GM19397 (cell line): ENCODE results near the gene MEGF9.

Experiments
- ATAC-seq: cut with Tn5 transposase; IDR thresholded peaks from one replicate; pipeline ENCODE4 v1.9.1; 2021; ENCODE audit warnings: mild to moderate bottlenecking, moderate library complexity; ENCODE audit not compliant: unreplicated experiment

Gene MEGF9

GRCh38 chr9:120733190-120733589 is 18.9 kb upstream of the MEGF9 start:
- no peak for ATAC-seq

- peak; percentile 54 for ATAC-seq
These were observed 16.6 kb upstream of the MEGF9 start for GRCh38 chr9:120730654-120731514.

- no peak for ATAC-seq
These were observed 15.5 kb upstream of the MEGF9 start for GRCh38 chr9:120729791-120730241.

- no peak for ATAC-seq
These were observed 12.2 kb upstream of the MEGF9 start for GRCh38 chr9:120726484-120726883.

- no peak for ATAC-seq
These were observed 11.6 kb upstream of the MEGF9 start for GRCh38 chr9:120725907-120726306.

GRCh38 chr9:120724757-120725400 is 10.6 kb upstream of the MEGF9 start:
- no peak for ATAC-seq

- no peak for ATAC-seq
These were observed 9.3 kb upstream of the MEGF9 start for GRCh38 chr9:120723565-120723964.

- ATAC-seq = no peak
These were observed 6.1 kb upstream of the MEGF9 start for GRCh38 chr9:120720404-120720803.

GRCh38 chr9:120718316-120718715 is 4.0 kb upstream of the MEGF9 start:
- ATAC-seq = no peak

GRCh38 chr9:120717176-120717575 is 2.9 kb upstream of the MEGF9 start:
- no peak for ATAC-seq

GRCh38 chr9:120716483-120716882 is 2.2 kb upstream of the MEGF9 start:
- no peak for ATAC-seq

GRCh38 chr9:120715389-120715924 is 1.2 kb upstream of the MEGF9 start:
- ATAC-seq = no peak

GRCh38 chr9:120714846-120715388 is 647 bp upstream of the MEGF9 start:
- no peak for ATAC-seq

GRCh38 chr9:120713257-120714087 is 798 bp downstream of the MEGF9 start:
- no peak for ATAC-seq

- no peak for ATAC-seq
These were observed 1.7 kb downstream of the MEGF9 start for GRCh38 chr9:120712539-120713031.

GRCh38 chr9:120711841-120712538 is 2.3 kb downstream of the MEGF9 start:
- no peak for ATAC-seq

- ATAC-seq = no peak
These were observed 2.9 kb downstream of the MEGF9 start for GRCh38 chr9:120711354-120711753.

- no peak for ATAC-seq
These were observed 3.9 kb downstream of the MEGF9 start for GRCh38 chr9:120710110-120710981.
